Adrenal gland (tissue), 12 donors: ENCODE data around the gene NAT9. TPM values are rescaled to one million over a fixed set of nuclear protein-coding genes. Genes with fewer than 3 reads are reported as not detected.

Source experiments
- DNase-seq, 7 donors: peaks; one replicate each; pipeline ENCODE4 v3.0.0-alpha.2; 2019 to 2020
- H3K27ac ChIP-seq, 5 donors: fragments of 200-600 bp; sonication (generic) in 4 of 5; 1 replicate in 3 of 5; 2 replicates in 2 of 5; pipeline versions ENCODE4 v1.5.1 to v1.8.0; 2016 to 2020; ENCODE audit warnings: mild to moderate bottlenecking in 1 of 5
- H3K27me3 ChIP-seq: fragments of 200-600 bp; 2 replicates; pipeline ENCODE4 v1.8.0; 2021
- H3K36me3 ChIP-seq, 2 donors: fragments of 200-600 bp; replicated peaks in 1 of 2; 1 replicate in 1 of 2; 2 replicates in 1 of 2; pipeline versions ENCODE4 v1.5.1 to v1.8.0; 2018 to 2022
- H3K4me1 ChIP-seq, 2 donors: fragments of 200-600 bp; replicated peaks in 1 of 2; 1 replicate in 1 of 2; 2 replicates in 1 of 2; pipeline versions ENCODE4 v1.5.1 to v1.8.0; 2018 to 2021
- H3K4me3 ChIP-seq, 4 donors: fragments of 200-600 bp; sonication (generic) in 3 of 4; one replicate each; pipeline ENCODE4 v1.5.1; 2016 to 2018
- H3K9me3 ChIP-seq, 3 donors: fragments of 200-600 bp; sonication (generic) in 1 of 3; replicated peaks in 1 of 3; 1 replicate in 2 of 3; 2 replicates in 1 of 3; pipeline versions ENCODE4 v1.5.1 to v1.8.0; 2016 to 2021
- CTCF ChIP-seq, 6 experiments: fragments of 450-650 bp in 4 of 6; fragments of 200-600 bp in 2 of 6; sonication (generic) in 1 of 6; IDR thresholded peaks; 1 replicate in 5 of 6; 2 replicates in 1 of 6; pipeline versions ENCODE4 v1.5.1 to v1.8.0; 2016 to 2021; ENCODE audit warnings: antibody characterized with exemption in 6 of 6, mild to moderate bottlenecking in 2 of 6, moderate library complexity in 1 of 6
- POLR2A ChIP-seq, 2 donors: fragments of 450-650 bp; IDR thresholded peaks; one replicate each; pipeline ENCODE4 v1.6.1; 2017; ENCODE audit warnings: antibody characterized with exemption in 2 of 2, mild to moderate bottlenecking in 2 of 2, moderate library complexity in 1 of 2
- WGBS, 4 donors: extraction: QIAGEN DNeasy Blood & Tissue Kit in 2 of 4; methylation state at CpG; one replicate each; pipeline versions ENCODE4 v1.1.5 to v1.1.7; 2013 to 2017; 5-methylcytosine and 5-hydroxymethylcytosine counted together
- intact Hi-C, 2 donors: fragments of 100-400 bp; cut with DNase I; formaldehyde crosslinking; loops; one replicate each; pipeline versions ENCODE4 v1.14.1 to v1.15.0; 2022 to 2023
- polyA plus RNA-seq, 3 donors: library from polyadenylated mRNA; stranded (reverse); fragments of 200-250 nt in 2 of 3; fragments of 350-450 nt in 1 of 3; fragmentation: Illumina TruSeq in 1 of 3; extraction: RNeasy Lipid Tissue Mini Kit (QIAGEN cat#74804) in 1 of 3; gene quantifications; one replicate each; pipeline ENCODE4 v1.2.3, GENCODE V29; 2013 to 2014
- total RNA-seq, 9 donors: library from RNA; depleted of rRNA in 4 of 9; stranded (reverse); fragments of >200 nt in 4 of 9; fragments of 120-200 nt in 1 of 9; fragmentation: NEBNext Ultra II Directional in 1 of 9; extraction: Animal tissue kit (Norgen Biotek cat#: 25700) in 1 of 9; gene quantifications; one replicate each; pipeline versions ENCODE4 v1.1.0 to v1.2.4, GENCODE V29; 2013 to 2023
- donor health status: healthy with polysubstance abuse.
- donor health status: Bipolar disorder and iron deficiency.
- donor health status: DM: yes; HTN: yes; CAD: no.
- donor health status: DM: no; HTN: no; CAD: no.
- donor health status: DM: no; HTN: no; CAD: no.
- donor health status: DM: yes; HTN: yes; CAD: no.

NAT9 gene
- total and polyA plus RNA-seq, 12 donors = 23.1 to 149 (median 87.0) TPM

GRCh38 chr17:74734256-74734655, 41.9 kb downstream of the NAT9 start:
- Histone ChIP-seq H3K27ac (no peak overlapping the region), H3K36me3 (no peaks in the 10 kb centered on the region), H3K9me3 (no peaks in the 10 kb centered on the region), H3K4me3 (no peak overlapping the region), H3K27me3 (peaks cover 22% of the 10 kb centered on the region), H3K4me1 (peaks cover 0 to 15% of the 10 kb centered on the region in 2 donors)
- intact Hi-C loops = loop anchor here in 1 of 2 donors (10.0 kb wide), 1 partner anchor 79 kb away; no protein-coding TSS in a partner anchor
- 89 to 97% (median 91%) methylated on average over 3 of the region's 3 CpGs for WGBS, 4 donors
- no peak for TF ChIP-seq CTCF (IDR thresholded peaks at IDR 0.05)
- TF ChIP-seq POLR2A (IDR thresholded peaks at IDR 0.05) = no peak
- DNase-seq = no peak

- H3K27ac ChIP-seq = no peak overlapping the region
- DNase-seq = no peak
- no peak overlapping the region for H3K4me3 ChIP-seq
- H3K9me3 ChIP-seq = no peaks in the 10 kb centered on the region
- no peaks in the 10 kb centered on the region for H3K36me3 ChIP-seq
- peaks cover 16% of the 10 kb centered on the region for H3K27me3 ChIP-seq
- 61 to 66% (median 61%) methylated on average over 9 of the region's 9 CpGs for WGBS, 4 donors
- intact Hi-C loops = loop anchor here in 1 of 2 donors (10.0 kb wide), 1 partner anchor 79 kb away; no protein-coding TSS in a partner anchor
- peaks cover 0 to 15% of the 10 kb centered on the region in 2 donors for H3K4me1 ChIP-seq
- TF ChIP-seq POLR2A (IDR thresholded peaks at IDR 0.05) = no peak
- no peak for TF ChIP-seq CTCF (IDR thresholded peaks at IDR 0.05)
Measured at GRCh38 chr17:74733365-74734122, 42.6 kb downstream of the NAT9 start.

- WGBS, 4 donors = 69 to 76% (median 73%) methylated on average over 12 of the region's 12 CpGs
- DNase-seq = no peak
- H3K4me1 ChIP-seq = peaks cover 0 to 8% of the 10 kb centered on the region in 2 donors
- no peaks in the 10 kb centered on the region for H3K9me3 ChIP-seq
- H3K36me3 ChIP-seq = no peaks in the 10 kb centered on the region
- intact Hi-C loops = loop anchor here in 1 of 2 donors (10.0 kb wide), 1 partner anchor 77 kb away; no protein-coding TSS in a partner anchor
- H3K27ac ChIP-seq = no peak overlapping the region
- TF ChIP-seq CTCF (IDR thresholded peaks at IDR 0.05) (no peak), POLR2A (IDR thresholded peaks at IDR 0.05) (no peak)
- peaks cover 3% of the 10 kb centered on the region for H3K27me3 ChIP-seq
- no peak overlapping the region for H3K4me3 ChIP-seq
Measured at GRCh38 chr17:74732042-74732867, 43.9 kb downstream of the NAT9 start.

GRCh38 chr17:74731347-74731605, 44.9 kb downstream of the NAT9 start:
- H3K9me3 ChIP-seq = no peaks in the 10 kb centered on the region
- no peaks in the 10 kb centered on the region for H3K27me3 ChIP-seq
- no peak overlapping the region for H3K27ac ChIP-seq
- no peaks in the 10 kb centered on the region for H3K4me1 ChIP-seq
- TF ChIP-seq CTCF (IDR thresholded peaks at IDR 0.05) = no peak
- TF ChIP-seq POLR2A (IDR thresholded peaks at IDR 0.05) = no peak
- no peaks in the 10 kb centered on the region for H3K36me3 ChIP-seq
- intact Hi-C loops = loop anchor here in 1 of 2 donors (10.0 kb wide), 1 partner anchor 76 kb away; no protein-coding TSS in a partner anchor
- no peak for DNase-seq
- 59 to 73% (median 72%) methylated on average over 3 to 4 of the region's 4 CpGs for WGBS, 4 donors
- no peak overlapping the region for H3K4me3 ChIP-seq
